NT2/D1 (cell line): ENCODE results near the gene SYTL2.

Experiments
- SUZ12 ChIP-seq: IDR thresholded peaks from 2 replicates; pipeline ENCODE4 v1.6.1; 2011; ENCODE audit not compliant: insufficient read length, insufficient read depth; ENCODE audit errors: extremely low read depth
- ZNF274 ChIP-seq: IDR thresholded peaks from 2 replicates; pipeline ENCODE4 v1.6.1; 2011; ENCODE audit warnings: mild to moderate bottlenecking, low read depth, low read length

DNA sequence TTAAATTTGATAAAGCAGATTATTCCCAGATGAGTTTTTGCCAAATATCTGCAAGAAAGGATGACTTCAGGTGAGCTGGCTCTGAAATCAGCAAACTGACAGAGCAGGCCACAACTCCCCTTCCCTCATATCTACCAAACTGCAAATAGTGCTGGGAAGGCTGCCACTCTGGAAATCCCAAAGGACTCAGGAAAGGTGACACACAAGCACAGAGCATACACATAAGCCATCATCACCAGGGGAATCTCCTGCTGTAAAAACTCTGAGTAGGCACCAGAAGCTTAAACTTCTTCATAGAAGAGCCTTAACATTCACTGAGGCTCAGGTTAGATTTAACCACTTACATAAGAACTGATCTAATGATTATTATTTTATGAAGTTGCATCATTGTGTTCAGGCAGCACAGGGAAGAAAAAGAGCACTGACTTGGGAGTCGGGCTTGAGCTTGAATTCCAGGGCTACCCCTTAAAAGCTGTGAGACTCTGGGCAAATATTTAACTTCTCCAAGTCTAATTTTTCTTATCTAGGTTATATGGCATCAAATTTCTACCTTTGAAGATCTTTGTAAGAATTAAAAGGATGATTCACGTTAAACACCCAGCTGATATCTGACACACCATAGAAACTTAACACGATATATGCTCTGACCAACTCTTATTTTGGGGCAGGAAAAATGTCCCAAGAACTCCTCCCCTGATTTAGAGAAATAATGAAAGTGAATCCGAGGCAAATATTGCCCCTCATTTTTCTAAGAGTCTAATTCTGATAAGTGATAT, 15.0 kb downstream of the SYTL2 start:
- TF ChIP-seq ZNF274 (no peak), SUZ12 (no peak)
